GM19452 (cell line): ENCODE results near the gene ACSS2.
"Not testable (repeated sequence)": the region's sequence is repeated elsewhere in the genome, so short reads cannot be mapped to it uniquely, and the experiment has no call there.

ENCODE experiments used
- ATAC-seq: cut with Tn5 transposase; IDR thresholded peaks from one replicate; pipeline ENCODE4 v1.9.1; 2021; ENCODE audit not compliant: unreplicated experiment

ACSS2 gene

GRCh38 chr20:34874094-34874654 lies 2.2 kb upstream of the ACSS2 start:
- no peak for ATAC-seq

DNA sequence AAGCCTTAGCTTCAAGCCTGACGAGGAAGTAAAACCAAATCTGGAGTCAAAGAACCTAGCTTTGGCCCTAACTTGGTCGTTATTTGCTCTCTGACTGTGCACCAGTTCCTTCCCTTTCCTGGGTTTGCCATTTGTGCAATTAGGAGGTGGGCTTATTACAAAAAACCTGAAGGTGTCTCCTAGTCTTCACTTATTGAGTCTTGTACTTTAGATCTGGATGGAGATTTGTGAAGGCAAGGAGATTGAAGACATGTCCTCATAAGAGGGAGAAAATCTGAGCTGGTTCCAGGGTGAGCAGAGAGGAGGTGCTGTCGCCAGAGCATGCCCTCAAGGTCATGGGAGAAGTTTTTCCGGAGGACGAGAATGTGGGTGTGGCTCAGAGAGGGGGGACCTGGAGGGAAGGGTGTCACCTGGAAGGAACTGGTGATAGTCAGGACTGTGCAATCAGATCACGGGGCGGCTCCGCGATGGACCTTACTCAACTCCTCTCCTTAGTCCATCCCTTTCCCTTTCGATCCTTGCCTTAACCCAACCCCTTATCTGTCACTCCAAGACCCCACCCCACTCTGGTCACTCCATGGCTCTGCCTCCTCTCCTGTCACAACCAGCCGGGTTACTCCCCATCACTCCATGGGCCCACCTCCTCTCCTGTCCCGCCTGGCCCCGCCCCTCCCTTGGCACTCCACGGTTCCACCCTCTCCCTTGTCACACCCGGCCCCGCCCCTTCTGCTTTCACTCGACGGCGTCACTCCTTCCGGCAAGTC lies 588 bp upstream of the ACSS2 start:
- peak; percentile 58 for ATAC-seq

DNA sequence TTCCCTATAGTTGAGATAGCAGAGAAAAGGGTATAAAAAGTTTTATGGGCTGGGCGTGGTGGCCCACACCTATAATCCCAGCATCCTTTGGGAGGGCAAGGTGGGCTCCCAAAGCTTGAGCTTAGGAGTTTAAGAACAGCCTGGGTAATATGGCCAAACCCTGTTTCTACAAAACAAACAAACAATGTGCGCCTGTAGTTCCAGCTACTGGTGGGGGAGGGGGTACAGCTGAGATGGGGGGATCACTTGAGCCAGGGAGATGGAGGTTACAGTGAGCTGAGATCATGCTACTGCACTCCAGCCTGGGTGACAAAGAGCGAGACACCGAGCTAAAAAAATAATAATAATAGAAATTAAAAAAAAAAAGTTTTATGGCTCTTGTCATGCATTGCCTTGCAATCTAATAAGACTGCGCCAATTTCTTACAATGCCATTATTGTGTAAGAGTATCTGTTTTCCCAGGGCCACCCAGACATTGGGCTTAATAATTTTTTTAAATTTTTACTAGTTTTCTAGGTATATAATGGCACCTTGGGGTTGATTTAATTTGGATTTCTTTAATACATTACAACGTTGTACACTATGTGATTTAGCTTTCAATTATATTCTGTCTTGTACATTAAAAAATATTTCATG lies 3.9 kb downstream of the ACSS2 start:
- ATAC-seq = no peak

- ATAC-seq = not testable (repeated sequence)
Observed at GRCh38 chr20:34880971-34881370, 4.6 kb downstream of the ACSS2 start.

DNA sequence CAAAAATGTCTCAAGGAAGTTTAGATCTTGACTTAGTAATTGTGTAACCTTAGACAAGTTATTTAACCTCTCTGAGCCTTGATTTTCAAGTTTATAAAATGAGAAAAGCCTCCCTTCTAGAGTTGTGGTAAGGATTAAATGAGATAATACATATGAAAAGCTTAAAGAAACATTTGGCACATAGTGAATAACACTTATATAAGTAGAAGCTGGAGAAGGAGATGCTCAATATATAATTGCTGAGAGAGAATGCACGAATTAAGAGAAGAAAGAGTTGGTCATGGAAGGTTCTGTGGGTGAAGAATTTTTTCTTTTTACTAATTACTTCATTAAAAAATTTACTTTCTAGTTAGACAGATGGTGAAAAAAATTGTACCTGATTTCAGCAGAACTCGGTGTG lies 5.3 kb downstream of the ACSS2 start:
- no peak for ATAC-seq

DNA sequence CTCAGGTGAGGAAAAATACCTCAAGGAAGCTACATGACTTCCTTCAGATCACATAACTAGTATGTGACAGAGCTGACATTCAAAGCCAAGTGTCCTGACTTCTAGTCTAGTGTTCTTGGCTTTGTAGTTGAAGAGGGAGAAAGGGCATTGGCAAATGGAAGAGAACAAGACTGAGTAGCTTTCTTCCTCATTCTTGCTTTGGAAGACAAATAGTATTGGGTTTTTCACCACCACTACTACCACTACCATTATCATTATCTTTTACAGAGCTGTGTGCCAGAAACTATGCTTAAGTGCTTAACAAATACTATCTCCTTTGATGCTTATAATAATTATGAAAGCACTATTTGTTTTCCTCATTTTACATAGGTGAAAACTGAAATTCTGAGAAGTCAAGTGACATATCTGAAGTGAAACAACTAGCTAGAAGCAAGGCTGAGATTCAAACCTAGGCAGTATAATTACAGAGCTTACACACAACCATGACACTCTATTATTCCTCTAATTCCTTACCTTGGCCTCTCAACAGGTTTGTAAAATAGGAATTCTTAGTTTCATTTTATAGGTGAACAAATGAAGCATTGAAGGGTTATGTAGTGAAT lies 6.8 kb downstream of the ACSS2 start:
- no peak for ATAC-seq

- ATAC-seq = no peak
Observed at GRCh38 chr20:34883809-34884208, 7.4 kb downstream of the ACSS2 start.

DNA sequence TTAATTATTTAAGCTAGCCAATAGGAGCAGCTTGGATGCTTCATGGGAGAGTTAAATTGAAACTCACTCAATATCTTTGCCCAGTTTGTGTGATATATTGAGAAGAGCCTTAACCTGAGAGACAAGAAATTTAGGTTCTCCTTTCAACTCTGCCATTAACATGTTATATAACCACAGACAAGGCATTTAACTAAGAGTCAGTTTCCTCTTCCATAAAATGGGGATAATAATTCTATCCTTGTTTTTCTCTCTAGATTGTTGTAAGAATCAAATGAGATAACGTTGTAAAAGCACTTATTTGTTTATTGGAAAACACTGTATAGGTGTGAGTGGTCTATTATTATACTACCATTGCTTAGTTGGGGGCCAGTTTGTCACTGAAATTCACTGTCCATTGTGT lies 7.8 kb downstream of the ACSS2 start:
- ATAC-seq = no peak

GRCh38 chr20:34886122-34886521 lies 9.7 kb downstream of the ACSS2 start:
- ATAC-seq = no peak

- no peak for ATAC-seq
Observed at GRCh38 chr20:34887023-34887422, 10.6 kb downstream of the ACSS2 start.

- no peak for ATAC-seq
Observed at GRCh38 chr20:34888468-34888867, 12.1 kb downstream of the ACSS2 start.

DNA sequence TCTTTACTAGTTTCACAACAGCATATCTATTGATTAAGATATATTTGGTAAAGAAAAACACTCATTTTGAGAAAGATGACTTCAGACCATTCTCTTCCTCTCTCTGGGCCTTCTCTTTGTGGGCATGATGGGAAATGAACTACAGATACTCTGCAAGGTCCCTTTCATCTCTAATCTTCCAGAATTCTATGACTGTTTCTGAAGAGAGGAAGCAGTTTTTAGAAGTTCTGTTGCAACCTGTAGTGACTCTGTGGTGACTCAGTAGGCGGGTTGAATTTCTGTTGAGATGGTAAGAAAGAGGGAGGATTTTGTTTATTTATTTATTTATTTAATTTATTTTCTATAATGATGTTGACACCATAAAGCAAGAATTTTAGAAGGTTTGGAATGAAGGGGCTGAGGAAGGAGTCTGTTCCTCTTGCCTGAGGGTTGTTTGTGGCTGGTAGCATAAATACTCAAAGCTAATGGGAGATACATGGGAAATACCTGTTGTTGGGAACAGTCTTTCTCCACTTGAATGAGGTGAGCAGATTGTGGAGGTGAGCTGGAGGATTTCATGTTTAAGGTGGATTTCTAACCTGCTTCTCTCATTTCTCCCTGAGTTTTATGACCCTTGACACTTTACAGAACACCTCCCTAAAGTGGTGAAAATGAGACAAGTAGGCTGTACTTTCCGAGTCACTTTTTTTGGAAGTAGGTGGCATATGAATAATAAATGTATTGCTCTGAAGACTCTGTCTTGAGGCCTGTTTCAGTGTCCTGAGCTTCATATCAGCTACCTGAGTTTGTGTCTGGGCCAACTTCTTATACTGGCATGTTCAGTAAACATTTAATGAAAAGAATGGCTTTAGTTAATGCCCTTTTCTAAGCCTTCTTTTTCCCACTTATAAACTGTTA lies 15.0 kb downstream of the ACSS2 start:
- ATAC-seq = no peak

- ATAC-seq = no peak
Observed at GRCh38 chr20:34892671-34893070, 16.3 kb downstream of the ACSS2 start.

DNA sequence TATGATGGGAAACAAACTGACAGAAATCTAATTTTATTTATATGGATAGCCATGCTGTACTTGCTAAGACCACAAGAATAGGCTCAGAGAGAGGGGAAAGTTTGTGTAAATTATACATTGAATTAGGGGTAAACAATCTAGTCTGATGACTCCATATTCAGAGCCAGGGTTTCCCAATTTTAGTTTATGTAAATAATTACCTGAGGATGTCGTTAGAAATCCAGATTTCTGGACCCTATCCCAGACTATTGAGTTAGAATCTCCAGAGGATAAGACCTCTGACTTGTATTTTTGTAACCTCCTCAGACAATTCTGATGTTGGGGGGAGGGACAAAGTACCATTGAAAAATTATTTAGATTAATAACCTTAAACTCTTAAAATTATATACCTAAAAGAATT lies 18.3 kb downstream of the ACSS2 start:
- no peak for ATAC-seq

DNA sequence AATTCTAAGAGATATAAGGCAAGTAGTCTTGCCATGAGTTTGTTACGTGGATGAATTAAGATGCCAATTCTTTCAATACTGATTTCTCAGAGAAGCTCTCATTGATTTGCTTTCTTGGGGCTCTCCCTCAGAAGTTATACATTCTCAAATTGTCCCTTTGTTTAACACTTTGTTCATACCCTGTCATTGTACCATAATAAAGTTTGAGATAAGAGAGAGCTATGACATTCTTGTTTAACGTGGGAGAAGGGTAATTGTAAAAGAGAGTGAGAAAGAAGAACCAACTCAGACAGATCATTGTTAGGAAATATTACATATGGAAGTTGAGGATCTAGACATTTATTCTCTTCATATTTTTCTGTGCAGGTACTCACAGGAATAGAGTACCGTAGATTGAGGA lies 19.1 kb downstream of the ACSS2 start:
- ATAC-seq = no peak

DNA sequence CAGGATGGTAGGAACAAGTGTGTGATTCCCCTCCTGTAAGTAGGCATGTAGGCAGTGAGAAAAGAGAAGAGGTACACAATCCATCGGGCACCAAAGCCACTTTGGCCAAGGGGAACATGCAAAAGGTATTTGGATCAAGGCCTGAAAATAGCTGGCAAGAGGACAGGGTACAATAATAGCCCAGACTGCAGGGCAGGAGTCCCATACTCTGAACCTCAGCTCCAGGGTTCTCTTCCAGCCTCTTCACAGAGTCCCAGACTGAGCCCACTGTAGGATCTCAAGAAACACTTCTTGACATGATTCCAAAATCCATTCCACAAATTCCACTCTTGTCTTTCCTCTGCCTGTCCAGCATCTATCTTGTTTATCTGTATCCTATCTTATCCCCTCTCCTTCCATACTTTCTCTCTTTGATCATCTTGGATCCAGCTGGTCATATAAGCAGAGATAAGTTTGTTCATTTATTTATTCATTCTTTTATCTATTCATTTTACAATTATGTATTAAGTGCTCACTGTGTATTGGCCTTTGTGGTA lies 19.7 kb downstream of the ACSS2 start:
- ATAC-seq = no peak

- ATAC-seq = not testable (repeated sequence)
Observed at GRCh38 chr20:34898129-34898528, 21.7 kb downstream of the ACSS2 start.

DNA sequence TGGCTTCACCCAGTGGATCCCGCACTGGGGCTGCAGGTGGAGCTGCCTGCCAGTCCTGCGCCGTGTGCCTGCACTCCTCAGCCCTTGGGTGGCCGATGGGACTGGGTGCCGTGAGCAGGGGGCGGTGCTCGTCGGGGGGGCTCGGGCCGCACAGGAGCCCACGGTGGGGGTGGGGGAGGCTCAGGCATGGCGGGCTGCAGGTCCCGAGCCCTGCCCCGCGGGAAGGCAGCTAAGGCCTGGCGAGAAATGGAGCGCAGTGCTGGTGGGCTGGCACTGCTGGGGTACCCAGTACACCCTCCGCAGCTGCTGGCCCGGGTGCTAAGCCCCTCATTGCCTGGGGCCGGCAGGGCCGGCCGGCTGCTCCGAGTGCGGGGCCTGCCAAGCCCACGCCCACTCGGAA lies 22.3 kb downstream of the ACSS2 start:
- ATAC-seq = not testable (repeated sequence)

DNA sequence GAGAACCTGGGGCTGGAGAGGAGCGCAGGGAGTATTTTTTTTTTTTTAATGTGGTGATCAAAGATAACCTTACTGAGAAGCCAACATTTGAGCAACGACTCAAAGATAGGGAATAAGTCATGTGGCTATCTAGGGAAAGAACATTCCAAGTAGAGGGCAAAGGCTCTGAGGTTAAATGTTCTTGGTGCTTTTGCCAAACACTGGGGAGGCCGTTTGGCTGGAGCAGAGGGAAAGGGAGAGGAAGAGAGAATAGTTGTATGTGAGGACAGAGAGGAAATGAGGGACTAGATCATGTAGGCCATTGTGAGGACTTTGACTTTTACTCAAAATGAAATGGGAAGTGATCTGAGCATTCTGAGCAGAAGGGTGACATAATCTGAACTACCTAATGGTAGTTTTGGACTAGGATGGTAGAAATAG lies 27.8 kb downstream of the ACSS2 start:
- ATAC-seq = no peak

DNA sequence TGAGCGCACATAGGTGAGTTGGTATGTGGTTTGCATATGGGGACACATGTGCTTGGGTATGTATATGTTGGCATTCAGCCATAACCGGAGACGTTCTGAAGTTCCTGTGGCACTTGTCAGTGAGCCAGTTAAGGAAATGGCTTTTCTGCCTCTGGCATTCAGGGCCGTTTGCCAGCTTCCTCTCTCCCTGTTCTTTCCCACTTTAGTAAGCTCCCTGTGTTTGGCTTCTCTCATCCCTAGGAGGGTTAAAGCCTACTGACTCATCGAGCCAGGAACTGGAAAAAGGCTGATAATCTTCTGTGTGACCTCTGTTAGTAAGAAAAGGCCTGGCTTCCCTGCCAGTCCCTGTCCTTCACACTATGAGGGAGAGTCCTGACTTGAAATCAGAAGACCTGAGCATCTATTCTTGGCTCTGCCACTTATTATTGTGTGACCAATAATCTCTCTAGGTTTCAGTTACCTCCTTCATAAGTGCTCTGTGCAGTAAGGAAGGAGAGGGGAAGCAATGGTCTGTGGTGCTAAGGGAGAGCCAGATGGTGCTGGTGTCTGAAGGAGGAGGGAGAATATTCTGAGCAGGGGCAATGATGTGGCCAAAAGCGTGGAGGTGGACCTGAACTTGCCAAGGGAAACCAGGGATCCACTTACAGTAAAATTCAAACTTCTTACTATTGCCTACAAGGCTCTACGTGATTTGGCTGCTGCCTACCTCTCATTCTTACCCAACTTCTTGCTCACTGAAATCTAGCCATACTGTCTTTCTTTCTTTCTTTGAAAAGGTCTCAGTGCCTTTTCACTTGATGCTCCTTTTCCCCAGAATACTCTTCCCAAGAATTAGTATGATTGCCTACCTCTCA lies 31.4 kb downstream of the ACSS2 start:
- ATAC-seq = no peak
